WTC11 (cell line): ENCODE data around the gene ME2. TPM values are rescaled to one million over a fixed set of nuclear protein-coding genes. Genes with fewer than 3 reads are reported as not detected.

Experiments used
- ATAC-seq: fragments of 200-7000 bp; cut with Tn5 transposase; 2 replicates; pipeline ENCODE4 v1.10.0; 2021; ENCODE audit warnings: mild to moderate bottlenecking, moderate library complexity
- CTCF ChIA-PET: fragments of 300-600 bp; sonication (Branson Sonifier 250); formaldehyde crosslinking; loops from one replicate; lab custom pipeline; 2021; ENCODE audit warnings: antibody characterized with exemption; lab: Charles Lee
- POLR2A ChIA-PET: fragments of 350-600 bp; sonication (Branson Sonifier 250); formaldehyde crosslinking; loops from one replicate; lab custom pipeline; 2021; ENCODE audit warnings: antibody characterized with exemption; lab: Charles Lee
- DNase-seq: peaks from one replicate; pipeline ENCODE4 v3.0.0; 2021; ENCODE audit warnings: low spot score
- H3K27ac Mint-ChIP-seq: 2 replicates; pipeline ENCODE4 v1.8.0; 2021; ENCODE audit warnings: mixed read lengths
- H3K27me3 Mint-ChIP-seq: 2 replicates; pipeline ENCODE4 v1.8.0; 2021; ENCODE audit warnings: low read depth, mild to moderate bottlenecking, moderate library complexity, mixed read lengths
- H3K36me3 Mint-ChIP-seq: 2 replicates; pipeline ENCODE4 v1.8.0; 2021; ENCODE audit warnings: mixed read lengths
- H3K4me1 Mint-ChIP-seq: 2 replicates; pipeline ENCODE4 v1.8.0; 2022; ENCODE audit warnings: mixed read lengths
- H3K4me3 Mint-ChIP-seq: 2 replicates; pipeline ENCODE4 v1.8.0; 2021; ENCODE audit warnings: mild to moderate bottlenecking, moderate library complexity, mixed read lengths
- H3K9me3 Mint-ChIP-seq: 2 replicates; pipeline ENCODE4 v1.8.0; 2021; ENCODE audit warnings: mixed read lengths
- ETV6 ChIP-seq: sonication (generic); formaldehyde crosslinking; IDR thresholded peaks from 2 replicates; pipeline ENCODE4 v1.8.1; 2022; ENCODE audit warnings: mild to moderate bottlenecking, missing genetic modification reagents
- FOXJ3 ChIP-seq: sonication (generic); formaldehyde crosslinking; IDR thresholded peaks from 2 replicates; pipeline ENCODE4 v1.9.0; 2021; ENCODE audit warnings: missing genetic modification reagents, mild to moderate bottlenecking, borderline replicate concordance
- FOXK1 ChIP-seq: sonication (generic); formaldehyde crosslinking; IDR thresholded peaks from 2 replicates; pipeline ENCODE4 v1.8.0; 2022; ENCODE audit warnings: mild to moderate bottlenecking, moderate library complexity, missing genetic modification reagents
- GTF2I ChIP-seq: fragments of 250-450 bp; sonication (Bioruptor Pico); conservative IDR thresholded peaks from 2 replicates; pipeline ENCODE4 v1.4.0; 2021; ENCODE audit warnings: mild to moderate bottlenecking
- HMGA2 ChIP-seq: fragments of 250-450 bp; sonication (Bioruptor Pico); IDR thresholded peaks from 2 replicates; pipeline ENCODE4 v1.4.0; 2021; ENCODE audit warnings: mild to moderate bottlenecking, moderate library complexity
- IRF2 ChIP-seq: sonication (generic); formaldehyde crosslinking; IDR thresholded peaks from 2 replicates; pipeline ENCODE4 v1.8.0; 2022; ENCODE audit warnings: low read depth, missing genetic modification reagents, borderline replicate concordance
- JUN ChIP-seq: sonication (generic); formaldehyde crosslinking; IDR thresholded peaks from 2 replicates; pipeline ENCODE4 v1.8.0; 2023; ENCODE audit warnings: mild to moderate bottlenecking, missing genetic modification reagents
- NFATC4 ChIP-seq: fragments of 250-450 bp; sonication (Bioruptor Pico); IDR thresholded peaks from 2 replicates; pipeline ENCODE4 v1.9.0; 2021; ENCODE audit warnings: mild to moderate bottlenecking
- NFE2L1 ChIP-seq: sonication (generic); formaldehyde crosslinking; IDR thresholded peaks from 2 replicates; pipeline ENCODE4 v1.8.1; 2023; ENCODE audit warnings: missing genetic modification reagents
- NR3C1 ChIP-seq: sonication (generic); formaldehyde crosslinking; conservative IDR thresholded peaks from 2 replicates; pipeline ENCODE4 v1.8.1; 2023; ENCODE audit warnings: low read depth, mild to moderate bottlenecking, missing genetic modification reagents
- ZNF232 ChIP-seq: sonication (generic); formaldehyde crosslinking; IDR thresholded peaks from 2 replicates; pipeline ENCODE4 v1.8.0; 2022; ENCODE audit warnings: mild to moderate bottlenecking, missing genetic modification reagents
- ZNF423 ChIP-seq: fragments of 250-450 bp; sonication (Bioruptor Pico); IDR thresholded peaks from 2 replicates; pipeline ENCODE4 v2.1.2; 2022; ENCODE audit warnings: mild to moderate bottlenecking, moderate library complexity
- total RNA-seq: library from RNA; stranded (reverse); gene quantifications from 3 replicates; pipeline ENCODE4 v1.2.3, GENCODE V29; 2021
- TF ChIP-seq, protein P1 (sequence below): fragments of 200-600 bp; IDR thresholded peaks from 2 replicates; pipeline ENCODE4 v1.8.0; 2022; ENCODE audit warnings: antibody characterized with exemption
- TF ChIP-seq, protein P2 (sequence below): sonication (generic); formaldehyde crosslinking; IDR thresholded peaks from 2 replicates; pipeline ENCODE4 v1.8.1; 2023; ENCODE audit warnings: mild to moderate bottlenecking, moderate library complexity, missing genetic modification reagents
- TF ChIP-seq, protein P3 (sequence below): sonication (generic); formaldehyde crosslinking; IDR thresholded peaks from 2 replicates; pipeline ENCODE4 v1.8.0; 2023; ENCODE audit warnings: missing genetic modification reagents
- TF ChIP-seq, protein P4 (sequence below): fragments of 250-450 bp; sonication (Bioruptor Pico); IDR thresholded peaks from 2 replicates; pipeline ENCODE4 v1.8.0; 2021; ENCODE audit warnings: mild to moderate bottlenecking
- TF ChIP-seq, protein P5 (sequence below): sonication (generic); formaldehyde crosslinking; conservative IDR thresholded peaks from 2 replicates; pipeline ENCODE4 v1.8.1; 2023; ENCODE audit warnings: mild to moderate bottlenecking, low read depth, missing genetic modification reagents, moderate library complexity
- TF ChIP-seq, protein P6 (sequence below): sonication (generic); formaldehyde crosslinking; IDR thresholded peaks from 2 replicates; pipeline ENCODE4 v1.8.1; 2023; ENCODE audit warnings: mild to moderate bottlenecking, missing genetic modification reagents

The ME2 gene
- total RNA-seq, 1 experiment from 2014 or later = 57.0 TPM

DNA sequence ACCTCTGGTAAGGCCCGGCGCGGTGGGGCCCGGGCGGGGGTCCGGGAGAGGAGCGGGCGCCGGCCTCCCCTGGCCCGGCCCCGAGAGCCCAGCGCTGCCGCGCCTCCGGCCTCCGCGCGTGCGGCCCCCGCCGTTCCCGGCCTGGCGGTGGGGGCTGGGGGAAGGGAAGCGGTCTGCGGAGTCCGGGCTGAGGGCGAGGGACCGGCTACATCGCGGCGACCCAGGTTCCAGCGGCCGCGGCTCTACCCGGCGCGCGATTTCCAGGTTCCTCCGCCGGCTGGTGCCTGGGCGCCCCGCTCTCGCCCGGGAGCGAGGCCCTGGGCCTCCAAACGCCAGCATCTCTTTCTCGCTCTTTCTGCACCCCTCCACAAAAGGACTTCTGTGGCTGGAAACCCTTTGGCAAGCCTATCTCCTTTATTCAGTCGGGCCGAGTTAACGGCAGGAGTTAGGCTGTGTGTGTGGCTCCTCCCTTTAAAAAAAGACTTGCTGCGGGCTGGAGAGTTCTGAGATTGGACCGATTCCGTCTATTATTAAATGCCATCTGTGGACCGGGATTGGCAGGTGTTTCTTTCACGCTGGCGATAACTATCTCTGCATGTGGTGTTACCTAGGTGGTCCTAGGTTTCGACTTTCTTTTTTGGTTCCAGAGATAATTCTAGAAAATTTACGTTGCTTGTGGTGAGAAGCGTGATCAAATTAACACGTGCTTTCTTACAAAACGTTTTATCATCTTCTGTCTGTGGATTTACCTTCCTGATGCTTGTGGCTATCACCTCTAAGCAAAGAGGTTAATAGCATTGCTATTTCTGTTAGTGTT is 592 bp downstream of the ME2 start:
- H3K27me3 Mint-ChIP-seq = no peaks in the 10 kb centered on the region
- H3K36me3 Mint-ChIP-seq = 0 out of 2 replicates have a peak, but pooled peaks cover 3% of the 10 kb centered on the region
- no peaks in the 10 kb centered on the region for H3K9me3 Mint-ChIP-seq
- H3K4me1 Mint-ChIP-seq = peaks cover 20% of the 10 kb centered on the region
- no peak for TF ChIP-seq HMGA2 (CRISPR knock-in tag)
- no peak for TF ChIP-seq NR3C1
- no peak for TF ChIP-seq IRF2
- TF ChIP-seq, protein P1, sequence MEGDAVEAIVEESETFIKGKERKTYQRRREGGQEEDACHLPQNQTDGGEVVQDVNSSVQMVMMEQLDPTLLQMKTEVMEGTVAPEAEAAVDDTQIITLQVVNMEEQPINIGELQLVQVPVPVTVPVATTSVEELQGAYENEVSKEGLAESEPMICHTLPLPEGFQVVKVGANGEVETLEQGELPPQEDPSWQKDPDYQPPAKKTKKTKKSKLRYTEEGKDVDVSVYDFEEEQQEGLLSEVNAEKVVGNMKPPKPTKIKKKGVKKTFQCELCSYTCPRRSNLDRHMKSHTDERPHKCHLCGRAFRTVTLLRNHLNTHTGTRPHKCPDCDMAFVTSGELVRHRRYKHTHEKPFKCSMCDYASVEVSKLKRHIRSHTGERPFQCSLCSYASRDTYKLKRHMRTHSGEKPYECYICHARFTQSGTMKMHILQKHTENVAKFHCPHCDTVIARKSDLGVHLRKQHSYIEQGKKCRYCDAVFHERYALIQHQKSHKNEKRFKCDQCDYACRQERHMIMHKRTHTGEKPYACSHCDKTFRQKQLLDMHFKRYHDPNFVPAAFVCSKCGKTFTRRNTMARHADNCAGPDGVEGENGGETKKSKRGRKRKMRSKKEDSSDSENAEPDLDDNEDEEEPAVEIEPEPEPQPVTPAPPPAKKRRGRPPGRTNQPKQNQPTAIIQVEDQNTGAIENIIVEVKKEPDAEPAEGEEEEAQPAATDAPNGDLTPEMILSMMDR = no peak
- TF ChIP-seq, protein P2, sequence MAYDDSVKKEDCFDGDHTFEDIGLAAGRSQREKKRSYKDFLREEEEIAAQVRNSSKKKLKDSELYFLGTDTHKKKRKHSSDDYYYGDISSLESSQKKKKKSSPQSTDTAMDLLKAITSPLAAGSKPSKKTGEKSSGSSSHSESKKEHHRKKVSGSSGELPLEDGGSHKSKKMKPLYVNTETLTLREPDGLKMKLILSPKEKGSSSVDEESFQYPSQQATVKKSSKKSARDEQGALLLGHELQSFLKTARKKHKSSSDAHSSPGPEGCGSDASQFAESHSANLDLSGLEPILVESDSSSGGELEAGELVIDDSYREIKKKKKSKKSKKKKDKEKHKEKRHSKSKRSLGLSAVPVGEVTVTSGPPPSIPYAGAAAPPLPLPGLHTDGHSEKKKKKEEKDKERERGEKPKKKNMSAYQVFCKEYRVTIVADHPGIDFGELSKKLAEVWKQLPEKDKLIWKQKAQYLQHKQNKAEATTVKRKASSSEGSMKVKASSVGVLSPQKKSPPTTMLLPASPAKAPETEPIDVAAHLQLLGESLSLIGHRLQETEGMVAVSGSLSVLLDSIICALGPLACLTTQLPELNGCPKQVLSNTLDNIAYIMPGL (CRISPR knock-in tag) = no peak
- TF ChIP-seq, protein P3, sequence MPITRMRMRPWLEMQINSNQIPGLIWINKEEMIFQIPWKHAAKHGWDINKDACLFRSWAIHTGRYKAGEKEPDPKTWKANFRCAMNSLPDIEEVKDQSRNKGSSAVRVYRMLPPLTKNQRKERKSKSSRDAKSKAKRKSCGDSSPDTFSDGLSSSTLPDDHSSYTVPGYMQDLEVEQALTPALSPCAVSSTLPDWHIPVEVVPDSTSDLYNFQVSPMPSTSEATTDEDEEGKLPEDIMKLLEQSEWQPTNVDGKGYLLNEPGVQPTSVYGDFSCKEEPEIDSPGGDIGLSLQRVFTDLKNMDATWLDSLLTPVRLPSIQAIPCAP (CRISPR knock-in tag) = no peak
- no peak for TF ChIP-seq ZNF232 (CRISPR knock-in tag)
- no peak for TF ChIP-seq NFATC4 (CRISPR knock-in tag)
- TF ChIP-seq JUN (CRISPR knock-in tag) = no peak
- TF ChIP-seq, protein P4, sequence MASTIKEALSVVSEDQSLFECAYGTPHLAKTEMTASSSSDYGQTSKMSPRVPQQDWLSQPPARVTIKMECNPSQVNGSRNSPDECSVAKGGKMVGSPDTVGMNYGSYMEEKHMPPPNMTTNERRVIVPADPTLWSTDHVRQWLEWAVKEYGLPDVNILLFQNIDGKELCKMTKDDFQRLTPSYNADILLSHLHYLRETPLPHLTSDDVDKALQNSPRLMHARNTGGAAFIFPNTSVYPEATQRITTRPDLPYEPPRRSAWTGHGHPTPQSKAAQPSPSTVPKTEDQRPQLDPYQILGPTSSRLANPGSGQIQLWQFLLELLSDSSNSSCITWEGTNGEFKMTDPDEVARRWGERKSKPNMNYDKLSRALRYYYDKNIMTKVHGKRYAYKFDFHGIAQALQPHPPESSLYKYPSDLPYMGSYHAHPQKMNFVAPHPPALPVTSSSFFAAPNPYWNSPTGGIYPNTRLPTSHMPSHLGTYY (CRISPR knock-in tag) = no peak
- no peak for TF ChIP-seq NFE2L1
- no peak for TF ChIP-seq FOXK1
- TF ChIP-seq, protein P5, sequence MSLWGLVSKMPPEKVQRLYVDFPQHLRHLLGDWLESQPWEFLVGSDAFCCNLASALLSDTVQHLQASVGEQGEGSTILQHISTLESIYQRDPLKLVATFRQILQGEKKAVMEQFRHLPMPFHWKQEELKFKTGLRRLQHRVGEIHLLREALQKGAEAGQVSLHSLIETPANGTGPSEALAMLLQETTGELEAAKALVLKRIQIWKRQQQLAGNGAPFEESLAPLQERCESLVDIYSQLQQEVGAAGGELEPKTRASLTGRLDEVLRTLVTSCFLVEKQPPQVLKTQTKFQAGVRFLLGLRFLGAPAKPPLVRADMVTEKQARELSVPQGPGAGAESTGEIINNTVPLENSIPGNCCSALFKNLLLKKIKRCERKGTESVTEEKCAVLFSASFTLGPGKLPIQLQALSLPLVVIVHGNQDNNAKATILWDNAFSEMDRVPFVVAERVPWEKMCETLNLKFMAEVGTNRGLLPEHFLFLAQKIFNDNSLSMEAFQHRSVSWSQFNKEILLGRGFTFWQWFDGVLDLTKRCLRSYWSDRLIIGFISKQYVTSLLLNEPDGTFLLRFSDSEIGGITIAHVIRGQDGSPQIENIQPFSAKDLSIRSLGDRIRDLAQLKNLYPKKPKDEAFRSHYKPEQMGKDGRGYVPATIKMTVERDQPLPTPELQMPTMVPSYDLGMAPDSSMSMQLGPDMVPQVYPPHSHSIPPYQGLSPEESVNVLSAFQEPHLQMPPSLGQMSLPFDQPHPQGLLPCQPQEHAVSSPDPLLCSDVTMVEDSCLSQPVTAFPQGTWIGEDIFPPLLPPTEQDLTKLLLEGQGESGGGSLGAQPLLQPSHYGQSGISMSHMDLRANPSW (CRISPR knock-in tag) = no peak
- no peak for TF ChIP-seq ZNF423
- TF ChIP-seq, protein P6, sequence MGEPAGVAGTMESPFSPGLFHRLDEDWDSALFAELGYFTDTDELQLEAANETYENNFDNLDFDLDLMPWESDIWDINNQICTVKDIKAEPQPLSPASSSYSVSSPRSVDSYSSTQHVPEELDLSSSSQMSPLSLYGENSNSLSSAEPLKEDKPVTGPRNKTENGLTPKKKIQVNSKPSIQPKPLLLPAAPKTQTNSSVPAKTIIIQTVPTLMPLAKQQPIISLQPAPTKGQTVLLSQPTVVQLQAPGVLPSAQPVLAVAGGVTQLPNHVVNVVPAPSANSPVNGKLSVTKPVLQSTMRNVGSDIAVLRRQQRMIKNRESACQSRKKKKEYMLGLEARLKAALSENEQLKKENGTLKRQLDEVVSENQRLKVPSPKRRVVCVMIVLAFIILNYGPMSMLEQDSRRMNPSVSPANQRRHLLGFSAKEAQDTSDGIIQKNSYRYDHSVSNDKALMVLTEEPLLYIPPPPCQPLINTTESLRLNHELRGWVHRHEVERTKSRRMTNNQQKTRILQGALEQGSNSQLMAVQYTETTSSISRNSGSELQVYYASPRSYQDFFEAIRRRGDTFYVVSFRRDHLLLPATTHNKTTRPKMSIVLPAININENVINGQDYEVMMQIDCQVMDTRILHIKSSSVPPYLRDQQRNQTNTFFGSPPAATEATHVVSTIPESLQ (CRISPR knock-in tag) = no peak
- TF ChIP-seq FOXJ3 = no peak
- TF ChIP-seq GTF2I = no peak
- TF ChIP-seq ETV6 (CRISPR knock-in tag) = no peak
- ChIA-PET POLR2A (interaction anchor here (0.5 to 1.9 kb wide), 8 partner anchors 8 to 286 kb away, joined by 3 to 12 read pairs (median 5); partner anchors contain the start of genes ELAC1 and SMAD4), CTCF (interaction anchor here (1.0 to 1.6 kb wide), 5 partner anchors 13 to 172 kb away, joined by 3 to 6 read pairs (median 4); partner anchors contain the start of gene SMAD4)
- peak; percentile 52 for DNase-seq
- peak overlapping the region; percentile 88 for H3K27ac Mint-ChIP-seq
- H3K4me3 Mint-ChIP-seq = peak overlapping the region; percentile 89
- peak; percentile 12 for ATAC-seq
